GM18868 (cell line): ENCODE data around the gene RCAN3.
"Not testable (repeated sequence)": the region's sequence is repeated elsewhere in the genome, so short reads cannot be mapped to it uniquely, and the experiment has no call there.

Experiments
- ATAC-seq: cut with Tn5 transposase; IDR thresholded peaks from one replicate; pipeline ENCODE4 v1.9.1; 2021; ENCODE audit warnings: mild to moderate bottlenecking, moderate library complexity; ENCODE audit not compliant: unreplicated experiment

Gene RCAN3

DNA sequence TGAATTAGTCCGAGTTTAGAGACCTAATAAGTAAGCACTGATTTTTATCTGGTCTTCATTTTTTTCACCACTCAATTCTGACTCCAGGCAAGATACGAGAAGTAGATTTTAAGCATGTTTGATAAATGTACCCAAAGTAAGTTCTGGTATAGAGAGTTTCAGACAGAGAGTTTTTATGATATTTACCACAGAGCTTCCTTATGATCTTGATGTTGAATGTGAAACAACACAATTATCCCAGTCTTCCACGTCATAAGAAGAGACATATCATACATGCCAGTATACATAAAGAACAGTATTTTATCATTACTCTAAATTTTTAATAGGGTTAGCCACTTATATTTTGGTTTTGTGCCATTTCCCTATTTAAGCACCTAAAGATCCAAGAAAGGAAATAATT is 45.4 kb downstream of the RCAN3 start:
- no peak for ATAC-seq

DNA sequence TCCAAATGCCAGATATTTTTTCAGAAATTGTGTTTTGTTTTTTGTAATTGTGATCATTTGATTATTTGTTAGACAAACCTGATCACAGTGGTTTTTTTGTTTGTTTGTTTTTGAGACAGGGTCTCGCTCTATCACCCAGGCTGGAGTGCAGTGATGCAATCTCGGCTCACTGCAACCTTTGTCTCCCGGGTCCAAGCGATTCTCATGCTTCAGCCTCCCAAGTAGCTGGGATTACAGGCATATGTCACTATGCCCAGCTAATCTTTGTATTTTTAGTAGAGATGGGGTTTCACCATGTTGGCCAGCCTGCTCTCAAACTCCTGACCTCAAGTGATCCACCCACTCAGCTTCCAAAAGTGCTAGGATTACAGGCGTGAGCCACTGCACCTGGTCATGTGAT is 46.6 kb downstream of the RCAN3 start:
- ATAC-seq = not testable (repeated sequence)

DNA sequence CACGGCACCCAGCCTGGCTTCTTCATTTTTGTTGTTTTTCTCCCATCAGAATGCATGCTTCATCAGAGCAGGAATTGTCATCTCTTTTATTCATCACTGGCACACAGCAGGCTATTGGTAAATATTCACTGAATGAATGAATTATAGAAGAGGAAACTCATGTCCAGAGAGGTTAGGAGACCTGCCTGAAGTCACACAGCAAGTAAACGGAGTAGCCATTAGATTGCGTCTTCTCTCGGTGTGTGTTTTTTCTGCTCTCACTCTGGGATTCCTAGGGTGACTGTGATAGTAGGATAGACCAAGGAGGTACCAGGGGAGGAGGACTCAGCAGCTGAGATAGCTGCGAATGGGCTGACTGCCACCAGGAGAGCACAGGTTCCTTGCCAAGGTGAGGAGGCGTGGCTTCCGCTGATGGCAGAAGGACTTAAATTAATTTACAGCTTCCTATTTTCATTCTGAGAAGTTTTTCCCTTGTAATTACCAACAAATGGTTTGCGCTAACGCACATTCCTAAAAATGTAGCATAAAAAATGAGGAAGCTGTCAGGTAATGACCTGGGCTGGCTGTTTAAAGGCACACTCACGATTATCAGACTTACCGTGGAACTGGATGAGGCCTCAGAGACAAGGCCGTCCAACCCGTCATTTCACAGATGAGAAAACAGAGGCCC is 48.8 kb downstream of the RCAN3 start:
- no peak for ATAC-seq

DNA sequence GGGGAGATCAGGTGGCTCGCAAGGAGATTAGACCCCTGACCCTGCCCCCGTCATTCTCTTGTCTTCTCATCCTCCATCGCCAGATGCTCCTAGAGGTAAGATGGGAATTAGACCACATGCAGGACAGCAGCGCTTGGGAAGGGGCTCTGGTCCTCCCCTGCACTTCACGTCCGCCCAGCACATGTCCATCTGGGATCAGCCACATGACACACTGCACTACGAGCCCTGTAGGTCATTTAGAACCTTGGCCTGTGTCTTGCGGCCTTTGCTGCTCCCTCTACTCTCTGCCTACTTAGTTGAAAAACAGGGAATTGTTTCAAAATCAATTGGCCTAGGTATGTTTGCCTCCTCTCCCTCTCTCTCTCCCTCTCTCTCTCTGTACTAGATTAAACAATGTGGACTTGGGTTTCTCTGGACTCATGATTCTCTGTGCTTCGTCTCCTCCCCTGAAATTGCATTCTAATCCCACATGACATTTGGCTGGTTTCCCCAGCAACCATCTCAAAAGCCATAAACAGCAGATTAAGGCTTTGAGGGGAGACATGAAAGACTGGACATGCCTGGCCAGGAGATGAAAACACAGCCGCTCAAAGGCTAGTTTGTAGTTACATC is 49.4 kb downstream of the RCAN3 start:
- no peak for ATAC-seq

DNA sequence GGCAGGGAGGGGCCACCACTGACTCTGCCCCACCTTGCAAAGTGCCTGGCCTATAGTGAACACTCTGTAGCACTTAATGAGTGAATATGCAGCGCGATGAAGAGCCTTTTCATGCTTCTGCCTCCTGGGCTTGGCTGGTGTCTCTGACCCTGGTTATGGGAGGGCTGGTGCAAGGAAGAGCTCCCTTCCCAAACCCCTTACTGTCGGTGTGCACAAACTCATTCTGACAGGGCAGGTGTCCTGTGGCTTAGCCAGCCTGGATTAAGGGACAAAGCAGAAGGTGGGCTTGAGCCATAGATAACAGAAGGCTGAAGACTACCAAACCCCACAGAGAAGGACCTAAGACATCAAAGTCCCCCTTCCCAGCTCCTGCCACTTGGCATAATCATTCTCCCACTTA is 51.3 kb downstream of the RCAN3 start:
- ATAC-seq = no peak

DNA sequence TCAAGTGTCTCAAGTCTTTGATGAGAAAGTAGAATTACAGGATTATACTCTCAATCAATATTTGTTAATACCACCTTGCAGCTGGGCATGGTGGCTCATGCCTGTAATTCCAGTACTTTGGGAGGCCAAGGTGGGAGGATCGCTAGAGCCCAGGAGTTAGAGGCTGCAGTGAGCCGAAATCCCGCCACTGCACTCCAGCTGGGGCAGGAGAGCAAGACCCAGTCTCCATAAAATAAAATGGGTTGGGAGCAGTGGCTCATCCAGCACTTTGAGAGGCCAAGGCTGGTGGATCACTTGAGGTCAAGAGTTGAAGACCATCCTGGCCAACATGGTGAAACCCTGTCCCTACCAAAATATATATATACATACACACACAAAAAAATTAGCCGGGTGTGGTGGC is 52.1 kb downstream of the RCAN3 start:
- ATAC-seq = no peak

DNA sequence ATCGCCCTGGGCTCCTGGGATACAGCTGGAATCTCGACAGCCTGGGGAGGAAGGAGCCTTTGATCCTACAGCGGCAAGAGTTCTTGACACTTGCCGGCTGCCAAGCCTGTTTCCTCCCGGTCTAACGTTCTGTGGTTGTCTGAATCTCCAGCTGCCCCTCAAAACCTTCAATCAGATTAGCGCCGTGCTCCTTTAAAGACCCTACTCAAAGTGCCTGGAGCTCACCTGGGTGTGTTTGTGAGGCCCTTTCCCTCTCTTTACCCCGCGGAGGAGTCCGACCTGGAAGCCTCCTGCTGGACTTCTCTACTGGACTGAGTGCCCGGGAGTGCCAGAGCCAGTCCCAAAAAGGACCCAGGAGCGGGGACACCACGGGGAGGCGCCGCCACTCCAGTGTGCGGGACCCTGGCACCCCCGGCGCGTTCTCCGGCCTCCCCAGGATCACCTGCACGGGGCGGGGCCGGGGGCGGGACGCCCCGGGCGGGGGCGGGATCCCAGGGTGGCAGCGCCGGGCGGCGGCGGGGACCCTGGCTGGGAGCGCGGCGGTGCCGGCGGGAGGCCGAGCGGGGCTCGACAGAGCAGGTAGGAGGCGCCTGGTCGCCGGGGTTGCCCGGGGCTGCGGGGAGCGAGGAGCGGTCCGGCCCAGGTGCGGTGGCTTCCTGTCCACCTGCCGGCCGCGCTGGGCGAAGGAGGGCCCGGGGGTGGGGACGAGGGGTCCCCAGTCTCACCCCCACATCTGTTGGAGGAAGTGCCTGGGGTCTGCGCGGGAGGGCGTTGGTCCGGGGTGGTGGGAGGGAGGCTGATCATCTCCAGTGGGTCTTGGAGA is 53.2 kb downstream of the RCAN3 start, which contains the start of gene NCMAP:
TSS of gene NCMAP (plus strand) at position 497 of the 823 bp plus-strand sequence. CDS start 39,344 bp downstream, outside the sequence.
- no peak for ATAC-seq

DNA sequence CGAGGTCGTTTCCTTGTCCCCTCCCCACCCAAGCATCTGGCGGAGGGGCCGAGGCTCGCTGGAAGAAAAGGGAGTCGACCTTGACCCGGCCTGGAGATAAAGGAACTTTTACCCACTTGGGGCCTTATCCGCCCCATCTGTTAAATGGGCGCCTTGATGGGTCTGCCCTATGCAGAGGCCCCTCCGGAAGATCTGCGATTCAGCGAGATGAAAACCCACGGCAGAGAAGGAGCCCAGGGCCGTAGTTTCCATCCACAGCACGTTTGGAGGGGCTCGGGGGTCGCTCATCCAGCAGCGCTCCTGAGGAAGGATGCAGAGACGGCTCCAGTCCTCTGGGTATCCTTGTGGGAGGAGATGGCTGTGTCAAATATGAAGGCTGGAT is 53.8 kb downstream of the RCAN3 start:
- no peak for ATAC-seq

DNA sequence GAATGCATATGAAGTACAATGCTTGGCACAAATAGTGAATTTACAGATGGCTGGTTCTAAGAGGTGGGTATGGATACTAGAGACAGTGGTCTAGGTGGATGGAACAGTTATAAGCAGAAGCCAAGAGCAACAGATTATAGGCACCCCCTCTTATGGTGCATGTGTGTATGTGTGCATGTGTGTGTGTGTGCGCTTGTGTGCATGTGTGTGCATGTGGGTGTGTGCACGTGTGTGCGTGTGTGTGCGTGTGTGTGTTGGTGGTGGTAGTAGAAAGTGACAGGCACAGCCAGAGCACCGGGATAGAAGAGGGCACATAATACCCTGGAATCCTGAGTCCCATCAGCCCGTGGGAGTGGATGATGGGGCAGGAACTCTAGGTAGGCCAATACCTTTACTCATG is 54.6 kb downstream of the RCAN3 start:
- ATAC-seq = no peak

DNA sequence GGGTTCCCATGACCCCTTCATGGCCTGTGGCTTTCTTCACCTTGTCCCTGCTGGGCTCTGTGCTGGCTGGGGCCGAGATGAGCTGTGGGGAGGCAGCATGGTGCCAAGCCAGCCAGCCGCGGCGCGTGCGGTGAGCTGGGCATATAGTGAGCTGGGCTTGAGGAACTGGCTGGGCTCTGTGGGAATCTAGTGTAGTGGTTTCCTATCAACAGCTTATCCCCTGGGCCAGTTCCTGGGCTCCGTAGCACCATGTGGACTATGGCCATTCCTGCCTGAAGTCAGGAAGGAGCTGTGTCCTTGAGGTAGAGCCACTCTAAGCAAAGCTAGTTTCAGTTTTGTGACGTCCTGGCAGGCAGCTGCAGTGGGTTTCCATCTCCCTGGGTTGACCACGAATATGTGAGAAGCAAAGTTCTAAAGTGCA is 55.1 kb downstream of the RCAN3 start:
- ATAC-seq = no peak

DNA sequence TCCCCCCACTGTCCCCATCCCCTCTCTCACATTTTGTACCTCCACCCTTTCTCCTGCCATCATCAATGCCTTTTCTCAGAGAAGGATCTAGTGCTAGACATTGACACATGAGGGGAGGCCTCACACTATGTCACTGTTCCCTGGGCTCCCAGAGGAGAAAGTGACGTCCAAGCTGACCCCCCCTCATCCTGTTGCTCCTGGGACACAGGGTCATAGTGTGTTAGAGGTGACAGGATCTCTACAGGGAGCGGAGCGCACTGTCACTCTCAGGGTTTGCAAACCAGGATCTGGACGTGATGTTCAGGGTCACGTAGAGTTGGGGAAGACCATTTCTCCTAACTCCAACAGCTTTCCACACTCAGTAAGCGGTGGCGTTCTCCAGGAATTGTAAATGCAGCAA is 55.8 kb downstream of the RCAN3 start:
- ATAC-seq = no peak

DNA sequence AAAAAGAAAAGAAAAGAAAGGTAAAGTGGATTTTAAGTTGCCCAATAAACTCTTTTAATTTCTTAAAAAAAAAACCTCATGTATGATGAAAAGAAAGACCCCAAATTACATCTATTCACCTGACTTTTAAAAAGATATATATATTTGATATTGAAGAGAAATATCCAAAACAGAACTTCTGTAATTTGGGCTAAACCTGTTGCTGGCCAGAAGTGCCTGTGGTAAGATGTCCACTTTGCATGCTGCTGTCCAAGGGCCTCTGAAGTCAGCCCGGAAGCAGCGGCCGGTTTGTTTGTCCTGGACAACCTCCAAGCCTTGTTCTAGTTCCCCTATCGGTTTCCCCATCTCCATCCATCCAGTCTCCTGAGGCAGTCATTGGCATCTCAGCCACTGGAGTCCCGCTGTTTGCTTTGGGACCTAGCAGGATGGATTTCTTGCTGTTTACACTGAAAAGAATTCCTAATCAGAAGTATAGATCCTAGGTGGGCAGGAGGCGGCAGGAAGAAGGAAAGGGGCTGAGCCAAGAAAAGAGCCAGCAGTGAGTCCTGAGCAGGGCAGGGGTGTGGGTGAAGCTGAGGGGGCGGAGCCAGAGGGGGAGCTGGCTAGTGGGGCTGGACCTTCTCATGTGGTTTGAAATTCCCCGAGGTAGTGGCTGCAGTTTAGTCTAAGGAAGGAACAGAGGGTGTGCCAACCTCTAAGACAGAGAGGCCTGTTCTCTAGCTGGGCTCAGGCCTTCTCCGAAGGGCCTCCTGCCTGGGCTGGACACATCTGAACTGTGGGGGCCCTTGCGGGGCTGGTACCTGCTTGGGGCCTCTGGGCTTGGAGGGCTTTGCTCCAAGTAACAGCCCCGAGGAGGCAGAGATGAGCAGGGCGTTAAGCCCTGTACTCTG is 56.5 kb downstream of the RCAN3 start:
- no peak for ATAC-seq

DNA sequence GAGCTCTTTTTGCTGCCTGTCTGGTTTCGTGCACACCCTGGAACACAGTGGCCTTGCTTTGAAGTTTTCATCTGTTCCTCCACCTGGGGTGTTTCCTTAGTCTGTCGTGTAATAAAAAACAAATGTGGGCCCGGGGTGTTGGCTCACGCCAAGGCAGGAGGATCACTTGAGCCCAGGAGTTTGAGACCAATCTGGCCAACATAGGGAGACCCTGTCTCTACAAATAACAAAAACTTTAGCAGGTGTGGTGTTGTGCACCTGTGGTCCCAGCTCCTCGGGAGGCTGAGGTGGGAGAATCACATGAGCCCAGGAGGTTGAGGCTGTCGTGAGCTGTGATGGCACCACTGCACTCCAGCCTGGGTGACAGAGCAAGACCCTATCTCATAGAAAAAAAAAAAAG is 57.7 kb downstream of the RCAN3 start:
- ATAC-seq = no peak

DNA sequence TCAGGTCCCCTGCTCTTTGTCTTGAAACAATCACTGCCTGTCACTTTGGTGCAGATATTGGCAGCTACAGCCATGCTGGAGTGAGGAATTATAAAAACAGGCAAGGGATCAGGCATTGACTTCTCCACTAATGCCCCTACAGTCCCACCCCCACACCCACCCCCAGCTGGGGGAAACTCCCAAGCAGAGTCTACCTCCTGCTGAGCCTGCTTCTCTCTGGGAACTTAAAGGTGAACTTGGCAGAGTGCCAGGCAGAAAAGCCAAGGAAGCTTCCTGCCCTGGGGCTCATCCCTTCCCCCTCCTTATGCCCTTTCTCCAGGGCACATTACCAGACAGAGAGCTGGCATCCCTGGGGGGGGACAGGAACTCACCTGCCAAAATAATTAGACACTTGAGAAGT is 60.0 kb downstream of the RCAN3 start:
- ATAC-seq = no peak

DNA sequence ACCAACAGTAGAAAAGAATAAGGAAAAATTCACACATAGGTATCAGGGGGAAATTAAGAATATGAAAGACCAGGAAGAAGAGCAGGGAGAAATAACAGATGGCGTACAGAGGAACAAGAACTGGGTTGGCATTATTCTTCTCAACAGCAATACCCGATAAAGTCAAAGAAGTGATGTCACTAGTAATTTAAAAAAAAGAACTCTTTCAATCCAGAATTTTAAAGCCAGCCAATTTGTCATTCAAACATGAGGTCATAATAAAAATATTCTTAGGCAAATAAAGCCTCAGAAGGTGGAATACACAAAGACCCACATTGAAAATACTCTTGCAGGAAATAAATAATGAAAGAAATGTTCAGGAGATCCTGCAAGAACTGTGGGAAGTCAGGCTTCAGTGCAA is 62.1 kb downstream of the RCAN3 start:
- no peak for ATAC-seq

DNA sequence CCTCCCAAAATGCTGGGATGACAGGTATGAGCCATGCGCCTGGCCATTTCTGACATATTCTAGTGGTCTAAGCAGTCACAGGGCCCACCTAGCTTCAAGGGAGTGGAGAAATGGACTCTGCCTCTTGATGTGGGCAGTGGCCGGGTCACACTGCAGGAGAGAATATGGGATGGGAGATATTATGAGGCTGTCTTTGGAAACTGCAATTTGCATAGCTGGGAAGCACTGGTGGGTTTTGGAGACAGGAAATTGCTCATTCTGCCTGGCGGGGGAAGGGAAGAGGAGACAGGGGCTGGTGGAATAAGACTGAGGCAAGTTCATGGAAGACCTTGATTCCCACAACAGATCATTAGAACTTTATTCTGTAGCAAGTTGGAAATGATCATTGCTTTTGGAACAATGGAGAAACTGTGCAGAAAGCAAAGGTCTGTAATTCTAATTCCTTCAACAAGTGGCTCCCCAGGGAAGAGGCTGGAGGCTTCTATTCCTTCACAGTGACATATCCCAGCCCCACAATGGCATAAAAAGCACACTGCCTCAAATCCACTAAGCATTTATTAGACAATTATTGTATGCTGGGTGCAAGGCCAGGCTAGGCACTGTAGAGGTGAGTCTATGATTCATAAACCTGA is 63.7 kb downstream of the RCAN3 start:
- ATAC-seq = no peak

DNA sequence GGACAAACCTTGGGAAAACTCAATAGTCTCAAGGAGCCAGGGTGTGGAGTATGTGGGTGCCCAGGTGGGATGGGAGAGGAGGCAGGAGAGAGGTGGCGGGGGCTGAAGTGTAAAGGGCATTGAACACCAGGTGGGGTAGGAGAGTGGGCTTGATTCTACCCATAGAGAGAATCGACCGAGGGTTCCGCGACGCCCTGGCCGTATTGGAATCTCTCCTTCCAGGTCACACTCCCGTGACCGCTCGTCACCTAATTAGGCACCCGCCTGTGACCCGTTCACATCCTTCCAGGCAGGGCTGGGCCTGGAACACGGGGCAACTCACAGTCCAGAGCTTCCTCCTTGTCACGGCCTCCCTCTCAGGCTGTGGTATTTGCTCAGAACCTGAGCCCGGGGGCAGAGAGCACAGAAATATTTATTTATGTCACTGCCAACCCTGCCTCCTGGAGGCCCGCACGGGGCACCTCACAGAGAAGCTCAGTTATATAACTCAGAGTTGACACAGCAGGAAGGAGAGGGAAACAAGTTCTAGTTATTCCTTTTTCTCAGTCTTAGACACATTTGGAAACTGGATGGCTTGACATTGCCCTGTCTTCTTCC is 65.3 kb downstream of the RCAN3 start:
- ATAC-seq = no peak

DNA sequence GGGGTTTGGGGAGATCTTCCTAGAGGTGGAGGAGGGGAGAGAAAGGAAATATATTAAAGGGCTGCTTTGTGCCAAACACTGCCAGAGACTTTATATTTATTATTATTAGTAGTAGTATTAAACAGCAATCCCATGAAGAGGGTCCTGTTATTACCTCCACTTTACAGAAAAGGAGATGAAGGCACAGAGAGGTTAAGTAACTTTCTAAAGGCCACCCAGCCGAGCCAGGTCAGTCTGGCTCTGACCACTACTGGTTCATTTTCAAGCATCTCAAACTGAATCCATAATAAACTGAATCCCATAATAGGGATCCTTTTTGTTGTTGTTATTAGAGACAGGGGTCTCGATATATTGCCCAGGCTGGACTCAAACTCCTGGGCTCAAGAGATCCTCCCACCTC is 65.8 kb downstream of the RCAN3 start:
- no peak for ATAC-seq

DNA sequence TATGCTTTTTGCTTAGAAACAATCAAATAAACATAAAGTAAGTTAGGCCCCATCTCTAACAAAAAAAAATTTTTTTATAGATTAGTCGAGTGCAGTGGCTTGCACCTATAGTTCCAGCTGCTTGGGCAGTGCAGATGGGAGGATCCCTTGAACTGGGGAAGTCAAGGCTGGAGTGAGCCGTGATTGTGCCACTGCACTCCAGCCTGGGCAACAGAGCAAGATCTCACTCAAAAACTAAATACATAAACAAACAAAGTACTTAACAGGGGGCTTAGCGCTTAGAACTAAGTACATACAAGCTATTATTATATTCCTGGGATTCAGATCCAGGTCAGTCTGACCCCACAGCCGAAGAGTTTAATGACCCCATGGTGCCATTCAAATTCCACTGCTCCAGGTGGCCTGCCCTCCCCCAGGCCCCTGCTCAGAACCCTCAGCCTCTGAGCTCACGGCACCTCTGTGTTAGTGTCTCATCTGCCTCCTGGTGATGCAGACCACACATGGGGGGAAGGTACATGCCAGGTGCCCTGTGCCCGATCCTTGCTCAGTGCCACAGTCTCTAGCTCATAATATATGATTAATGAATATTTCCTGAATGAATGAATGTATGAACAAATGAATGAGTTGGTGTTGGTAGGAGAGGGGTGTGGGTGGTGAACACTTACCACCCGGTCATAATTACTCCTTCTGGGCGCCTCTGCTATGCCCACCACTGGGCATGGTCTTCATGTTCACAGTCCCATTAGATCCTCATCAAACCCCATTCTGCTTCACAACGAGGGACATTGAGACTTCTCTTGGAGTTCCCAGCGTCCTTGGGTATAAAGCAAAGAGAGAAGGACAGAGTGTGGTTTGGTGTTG is 67.9 kb downstream of the RCAN3 start:
- ATAC-seq = no peak
